Epithelial cell of esophagus (primary cell): Measurements from ENCODE around the gene ADPRHL1.

Experiments used
- DNase-seq: peaks from one replicate; pipeline ENCODE4 v3.0.0; 2010; ENCODE audit warnings: low read depth
- H3K4me3 ChIP-seq: 2 replicates; pipeline ENCODE4 v1.5.1; 2011; ENCODE audit warnings: mild to moderate bottlenecking, low read length, control low read depth
- CTCF ChIP-seq: IDR thresholded peaks from 2 replicates; pipeline ENCODE4 v1.5.1; 2011; ENCODE audit warnings: low read depth, mild to moderate bottlenecking, low read length, control low read depth, inconsistent platforms; ENCODE audit not compliant: insufficient read depth; ENCODE audit errors: missing control alignments

The ADPRHL1 gene

GRCh38 chr13:113489171-113489548, 35.9 kb upstream of the ADPRHL1 start:
- no peak for TF ChIP-seq CTCF
- H3K4me3 ChIP-seq = peak overlapping the region; percentile 70
- DNase-seq = no peak

GRCh38 chr13:113488283-113488682, 35.0 kb upstream of the ADPRHL1 start:
- no peak for DNase-seq
- no peak for TF ChIP-seq CTCF
- H3K4me3 ChIP-seq = no peak overlapping the region

- TF ChIP-seq CTCF = no peak
- H3K4me3 ChIP-seq = no peak overlapping the region
- no peak for DNase-seq
These were observed 33.4 kb upstream of the ADPRHL1 start for GRCh38 chr13:113486698-113487097.

- H3K4me3 ChIP-seq = no peak overlapping the region
- TF ChIP-seq CTCF = no peak
- no peak for DNase-seq
These were observed 32.3 kb upstream of the ADPRHL1 start for GRCh38 chr13:113485545-113485944.

- no peak overlapping the region for H3K4me3 ChIP-seq
- no peak for TF ChIP-seq CTCF
- DNase-seq = no peak
These were observed 30.4 kb upstream of the ADPRHL1 start for GRCh38 chr13:113483504-113484293.

- no peak for TF ChIP-seq CTCF
- H3K4me3 ChIP-seq = no peak overlapping the region
- DNase-seq = no peak
These were observed 29.8 kb upstream of the ADPRHL1 start for GRCh38 chr13:113483081-113483480.

GRCh38 chr13:113479179-113479578, 25.9 kb upstream of the ADPRHL1 start:
- DNase-seq = no peak
- H3K4me3 ChIP-seq = no peak overlapping the region
- TF ChIP-seq CTCF = no peak
